ENCODE results near the gene SLC5A2.
A peak's percentile ranks its signal among the peaks of the same experiment; 100 is the strongest.
"Not testable (repeated sequence)": the region's sequence is repeated elsewhere in the genome, so short reads cannot be mapped to it uniquely, and the experiment has no call there.

The SLC5A2 gene

GRCh38 chr16:31525113-31525512 is 42.2 kb downstream of the SLC5A2 start:
- no peak for DNase-seq

- no peak for DNase-seq
Observed at GRCh38 chr16:31527734-31528274, 44.9 kb downstream of the SLC5A2 start, which contains the start of gene AHSP. Gene AHSP, plus strand, starts transcription at chr16:31527900. Its CDS starts 240 bp downstream, at chr16:31528140.

- no peak for DNase-seq
Observed at GRCh38 chr16:31528523-31529107, 45.7 kb downstream of the SLC5A2 start.

GRCh38 chr16:31529108-31529936 is 46.4 kb downstream of the SLC5A2 start:
- peak in 1 of 56 donors; percentile 28 for DNase-seq

- no peak for DNase-seq
Observed at GRCh38 chr16:31529937-31530312, 47.0 kb downstream of the SLC5A2 start.

- DNase-seq: no peak
Observed at GRCh38 chr16:31530405-31530804, 47.5 kb downstream of the SLC5A2 start.

- no peak for DNase-seq
Observed at GRCh38 chr16:31531096-31531495, 48.2 kb downstream of the SLC5A2 start.

GRCh38 chr16:31532120-31532519 is 49.2 kb downstream of the SLC5A2 start:
- no peak for DNase-seq

GRCh38 chr16:31532896-31533295 is 50.0 kb downstream of the SLC5A2 start:
- no peak for DNase-seq

- no peak for DNase-seq
Observed at GRCh38 chr16:31535737-31536136, 52.8 kb downstream of the SLC5A2 start.

GRCh38 chr16:31536804-31537361 is 54.0 kb downstream of the SLC5A2 start:
- no peak for DNase-seq

- DNase-seq: no peak
Observed at GRCh38 chr16:31537362-31538242, 54.7 kb downstream of the SLC5A2 start.

GRCh38 chr16:31538243-31538598 is 55.3 kb downstream of the SLC5A2 start:
- DNase-seq: not testable (repeated sequence)

GRCh38 chr16:31539762-31540161 is 56.8 kb downstream of the SLC5A2 start:
- DNase-seq: not testable (repeated sequence)

All from nucleus accumbens (tissue), 56 donors.